ENCODE data around the gene MSTO1.
"Not testable (repeated sequence)": the region's sequence is repeated elsewhere in the genome, so short reads cannot be mapped to it uniquely, and the experiment has no call there.

- TF ChIP-seq CTCF (conservative IDR thresholded peaks at IDR 0.05; ENCODE audit: low read length); EZH2phosphoT487 (IDR thresholded peaks at IDR 0.05; ENCODE audit: borderline replicate concordance): not testable (repeated sequence)
These were observed 16.4 kb downstream of the MSTO1 start for GRCh38 chr1:155626428-155626827.

Data from Loucy (cell line).